HG02588 (cell line): Measurements from ENCODE around the gene CD247.

ENCODE experiments used
- ATAC-seq: cut with Tn5 transposase; IDR thresholded peaks from one replicate; pipeline ENCODE4 v1.9.1; 2021; ENCODE audit warnings: mild to moderate bottlenecking, moderate library complexity; ENCODE audit not compliant: unreplicated experiment

Gene CD247

DNA sequence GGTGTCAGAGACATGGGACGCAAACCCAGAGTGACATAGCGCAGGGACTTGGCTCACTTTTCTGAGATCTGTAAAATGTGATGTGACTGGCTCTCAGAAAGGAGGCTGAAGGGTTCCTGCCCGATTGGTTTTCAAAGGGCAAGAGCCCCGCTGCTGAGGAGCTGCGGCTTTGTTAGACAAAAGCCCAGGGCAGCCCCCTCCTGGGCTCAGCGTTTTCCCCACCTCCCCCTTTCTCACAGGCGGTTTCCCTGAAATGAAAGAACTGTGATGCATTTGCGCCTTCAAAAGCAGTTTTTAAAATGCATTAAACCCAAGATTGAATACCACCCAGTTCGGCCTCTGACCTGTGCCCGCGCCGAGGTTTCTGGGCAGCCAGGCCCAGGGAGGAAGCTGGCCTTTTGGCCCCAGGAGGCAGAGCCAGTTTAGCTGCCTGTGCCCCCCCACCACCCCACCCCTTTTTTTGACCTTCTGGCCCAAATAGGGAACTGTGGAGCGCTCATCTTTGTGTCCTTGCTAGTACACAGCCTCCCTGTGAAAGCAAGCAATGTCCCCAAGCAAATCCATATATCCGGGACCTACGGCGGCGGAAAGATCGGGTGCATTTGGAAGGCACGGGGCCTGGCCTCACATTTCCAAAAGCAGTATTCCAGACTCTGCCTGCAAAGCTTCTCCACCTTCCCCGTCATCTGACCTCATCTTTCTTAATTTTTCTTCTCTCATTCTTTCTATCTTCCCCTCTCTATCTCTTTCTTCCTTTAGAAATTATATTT, 28.6 kb downstream of the CD247 start:
- no peak for ATAC-seq

DNA sequence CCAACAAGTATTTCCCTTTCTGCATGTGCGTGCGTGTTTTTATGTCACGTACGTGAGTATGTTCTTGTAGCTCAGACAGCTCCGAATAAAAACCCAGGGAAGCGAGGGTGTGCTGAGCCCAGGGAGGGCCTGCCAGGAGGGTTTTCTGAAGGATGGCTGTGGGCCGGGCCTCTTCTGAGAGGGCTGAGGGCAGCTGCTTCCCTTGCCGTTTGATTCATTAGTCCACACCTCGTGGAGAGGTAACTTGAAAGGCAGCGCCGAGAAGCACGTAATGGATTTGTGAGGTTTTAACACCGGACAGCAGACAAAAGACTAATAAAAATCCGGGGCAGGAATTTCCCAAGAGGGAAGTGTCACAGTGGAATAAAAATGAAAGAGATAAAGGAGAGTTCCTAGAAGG, 29.5 kb downstream of the CD247 start:
- no peak for ATAC-seq

DNA sequence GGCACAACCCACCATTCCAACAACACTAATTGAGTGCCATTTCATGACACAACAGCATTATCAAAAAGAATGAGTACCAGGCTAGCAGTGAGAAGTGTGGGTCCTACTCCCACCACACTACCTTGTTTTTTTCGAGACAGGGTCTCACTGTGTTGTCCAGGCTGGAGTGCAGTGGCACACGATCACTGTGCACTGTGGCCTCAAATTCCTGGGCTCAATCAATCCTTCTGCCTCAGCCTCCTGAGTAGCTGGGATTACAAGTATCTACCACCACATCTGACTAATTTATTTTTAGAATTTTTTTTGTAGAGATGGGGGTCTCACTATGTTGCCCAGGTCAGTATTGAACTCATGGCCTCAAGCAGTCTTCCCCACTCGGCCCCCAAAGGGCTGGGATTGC, 30.7 kb downstream of the CD247 start:
- ATAC-seq = no peak

DNA sequence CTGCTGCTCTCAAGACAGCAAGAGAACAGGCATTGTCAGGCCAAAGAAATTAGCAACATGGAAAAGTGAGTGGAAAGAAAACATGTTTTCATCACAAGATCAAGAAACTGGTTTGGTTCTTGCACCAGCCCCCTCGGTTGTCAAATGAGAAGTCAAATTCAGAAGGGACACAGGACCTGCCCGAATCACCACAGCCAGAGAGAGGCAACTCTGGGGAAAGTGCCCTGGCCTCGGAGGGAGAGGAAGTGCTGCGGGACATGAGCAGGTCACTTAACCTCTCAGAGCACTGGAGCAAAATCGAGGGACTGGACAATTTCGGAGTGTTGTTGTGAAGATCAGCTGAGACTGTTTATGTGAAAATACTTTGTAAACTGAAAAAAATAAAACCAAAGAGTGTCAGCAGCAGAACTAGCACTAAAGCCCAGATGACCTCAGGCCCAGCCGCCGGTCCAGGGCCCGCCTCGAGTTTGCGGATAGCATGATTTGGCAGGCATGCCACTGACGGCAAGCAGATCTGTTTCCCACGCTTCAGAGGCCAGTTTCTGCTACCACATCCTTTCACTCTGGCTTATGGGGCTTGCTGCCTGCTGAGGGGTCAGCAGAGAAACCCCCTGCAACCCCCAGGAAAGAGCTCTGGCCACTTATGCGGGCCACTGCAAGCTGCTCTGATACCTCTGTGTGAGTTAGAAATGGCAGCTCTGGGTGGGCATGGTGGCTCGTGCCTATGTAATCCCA, 32.1 kb downstream of the CD247 start:
- no peak for ATAC-seq

DNA sequence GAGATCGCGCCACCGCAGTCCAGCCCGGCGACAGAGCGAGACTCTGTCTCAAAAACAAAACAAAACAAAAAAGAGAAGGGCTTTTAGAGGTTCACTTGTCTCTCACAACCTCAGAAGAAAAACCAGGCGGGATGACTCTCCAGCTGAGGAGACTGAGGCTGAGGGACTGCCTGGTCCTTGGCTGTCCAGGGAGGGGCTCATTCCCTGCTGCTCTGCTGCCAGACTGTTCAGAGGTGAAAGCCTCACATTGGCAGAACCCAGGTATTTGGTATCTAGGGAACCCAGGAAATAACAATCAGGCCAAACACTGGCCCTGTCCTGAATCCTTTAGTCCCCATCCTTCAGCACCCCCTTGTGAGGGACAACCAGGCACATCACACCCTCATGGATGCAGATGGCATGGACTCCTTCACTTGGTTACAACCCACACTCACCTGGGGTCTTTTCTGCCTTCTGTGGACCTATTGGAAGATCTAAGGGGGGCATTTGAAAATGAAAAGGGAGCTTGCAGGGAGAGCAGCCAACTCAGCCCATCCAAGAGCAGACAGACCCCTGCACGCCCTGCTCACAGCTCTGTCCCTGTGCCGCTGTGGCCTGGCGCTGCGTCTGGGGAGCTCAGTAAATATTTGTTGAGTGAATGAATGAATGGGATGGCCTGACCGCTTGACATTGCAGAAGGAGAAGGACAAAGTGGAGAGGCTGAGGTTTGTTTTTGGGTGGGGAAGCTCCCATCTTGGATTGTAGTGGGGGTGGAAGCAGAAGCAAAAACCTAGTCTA, 33.4 kb downstream of the CD247 start:
- no peak for ATAC-seq

DNA sequence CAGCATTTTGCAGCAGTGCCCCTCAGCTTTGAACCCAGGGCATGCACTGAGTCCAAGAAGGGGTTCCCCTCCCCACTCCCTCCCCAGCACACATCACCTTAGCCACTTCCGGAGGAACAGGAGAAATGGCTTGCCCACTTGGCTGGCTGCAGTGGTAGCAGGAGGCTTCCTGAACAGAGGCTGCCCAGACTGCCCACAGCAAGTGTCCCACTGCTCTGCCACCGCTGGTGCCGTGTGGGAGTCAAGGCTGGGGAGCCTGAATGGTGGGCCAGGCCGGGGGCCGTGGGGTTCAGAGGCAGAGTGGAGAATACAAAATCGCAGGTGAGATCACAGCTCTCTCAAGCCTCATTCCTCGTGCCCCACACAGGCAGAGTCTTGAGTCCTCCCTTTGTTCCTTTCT, 34.5 kb downstream of the CD247 start:
- ATAC-seq = no peak

DNA sequence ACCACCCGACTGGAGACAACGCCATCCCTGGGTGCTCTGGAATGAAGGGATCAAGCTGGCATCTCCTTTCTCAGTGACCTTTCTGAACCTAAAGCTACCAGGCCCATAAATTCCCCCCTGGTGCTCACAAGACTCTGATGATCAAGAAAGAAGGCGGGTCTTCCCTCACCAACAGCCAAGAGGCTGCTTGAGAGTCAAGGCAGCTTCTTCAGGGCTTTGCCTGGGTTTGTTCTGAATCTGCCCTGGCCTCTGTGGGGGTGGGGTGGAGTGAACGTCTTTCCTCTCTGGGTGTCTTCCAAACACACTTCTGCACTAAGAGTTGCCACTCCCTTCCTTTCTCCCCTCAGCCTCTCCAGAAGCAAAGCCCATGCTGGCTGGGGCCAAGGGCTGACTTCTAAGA, 36.1 kb downstream of the CD247 start:
- no peak for ATAC-seq

DNA sequence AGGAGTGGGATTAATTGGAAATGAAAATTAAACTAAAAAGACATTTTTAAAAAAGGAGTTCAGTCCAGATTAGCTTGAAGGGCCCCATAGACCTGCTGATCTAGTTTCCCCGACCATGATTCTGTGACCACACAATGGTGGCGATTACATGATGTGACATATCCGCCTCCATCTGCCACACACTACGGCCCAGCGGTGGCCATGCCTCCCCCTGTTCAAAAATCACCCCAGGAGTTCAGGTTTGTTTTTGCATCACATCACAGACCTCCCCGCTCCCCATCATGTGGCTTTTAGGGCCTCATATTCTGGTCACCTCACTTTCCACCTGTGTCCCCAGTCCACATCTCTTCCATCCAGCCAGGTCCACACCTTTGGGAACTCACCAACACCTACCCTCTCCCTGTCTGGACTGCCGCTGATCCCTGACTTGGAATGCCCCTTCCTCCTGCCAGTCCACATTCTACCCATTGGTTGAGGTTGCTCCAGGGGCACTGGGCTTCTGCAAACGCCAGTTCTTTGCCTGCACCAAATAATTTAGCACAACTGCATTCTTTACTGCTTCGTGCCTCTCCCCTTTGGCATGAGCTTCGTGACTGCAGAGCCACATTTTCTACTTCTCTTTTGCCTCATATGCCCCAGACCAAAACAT, 38.9 kb downstream of the CD247 start:
- no peak for ATAC-seq

DNA sequence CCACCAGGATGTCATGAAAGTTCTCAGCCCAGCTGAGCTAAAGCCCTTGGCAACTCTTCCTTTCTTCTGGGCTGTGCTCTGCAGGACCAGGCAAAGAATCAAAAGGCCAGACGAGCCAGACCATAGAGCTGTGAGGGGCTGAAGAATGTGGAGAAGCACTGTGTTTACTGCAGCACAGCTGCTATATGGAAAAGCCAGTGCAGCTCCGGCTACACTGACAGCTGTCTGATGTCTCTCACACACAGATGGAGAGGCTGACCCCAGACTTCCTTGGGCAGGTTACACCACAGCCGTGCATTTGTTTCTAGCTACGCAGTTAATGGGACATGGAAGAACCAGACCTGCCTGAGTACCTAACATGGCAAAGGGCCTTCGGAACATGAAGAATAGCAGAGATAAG, 40.3 kb downstream of the CD247 start:
- ATAC-seq = no peak

DNA sequence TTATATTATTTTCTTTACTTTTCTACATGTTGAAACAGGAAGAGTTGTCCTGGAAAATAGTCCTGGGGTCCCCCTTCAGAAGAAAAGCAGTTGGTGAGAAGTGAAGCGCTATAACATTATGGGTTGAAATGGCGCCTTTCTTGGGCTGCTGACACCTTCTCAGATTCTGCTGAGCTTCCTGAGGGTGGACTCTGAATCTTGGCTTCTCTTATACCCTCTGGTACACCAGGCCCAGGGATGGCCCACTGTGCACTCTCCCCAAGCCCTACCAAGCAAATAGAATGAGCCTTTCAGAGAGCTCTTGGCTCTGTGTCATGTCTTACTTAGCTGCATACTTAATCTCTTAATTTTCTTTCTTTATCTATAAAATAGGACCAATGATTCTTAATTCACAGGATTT, 42.3 kb downstream of the CD247 start:
- ATAC-seq = no peak

DNA sequence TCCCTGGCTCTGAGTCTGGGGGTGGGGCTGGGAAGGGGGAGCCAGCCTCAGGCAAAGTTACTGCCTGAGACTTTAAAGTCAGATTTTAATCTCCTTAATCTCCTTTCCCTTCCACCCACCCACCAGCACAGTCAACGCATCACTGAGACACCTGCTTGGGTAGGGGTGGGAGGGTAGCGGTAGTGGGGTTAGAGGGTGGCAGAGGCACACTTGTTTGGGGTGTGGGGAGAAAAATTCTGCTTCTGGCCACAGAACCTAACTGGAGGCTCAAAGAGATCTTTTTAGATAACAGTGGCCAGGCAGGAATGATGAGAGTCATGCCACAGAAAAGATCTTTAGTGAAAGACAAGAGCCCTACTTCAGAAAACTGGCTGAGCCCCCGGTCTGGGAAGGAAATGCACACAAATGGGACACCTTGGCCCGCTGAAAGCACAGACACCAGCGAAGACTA, 44.1 kb downstream of the CD247 start:
- ATAC-seq = no peak

DNA sequence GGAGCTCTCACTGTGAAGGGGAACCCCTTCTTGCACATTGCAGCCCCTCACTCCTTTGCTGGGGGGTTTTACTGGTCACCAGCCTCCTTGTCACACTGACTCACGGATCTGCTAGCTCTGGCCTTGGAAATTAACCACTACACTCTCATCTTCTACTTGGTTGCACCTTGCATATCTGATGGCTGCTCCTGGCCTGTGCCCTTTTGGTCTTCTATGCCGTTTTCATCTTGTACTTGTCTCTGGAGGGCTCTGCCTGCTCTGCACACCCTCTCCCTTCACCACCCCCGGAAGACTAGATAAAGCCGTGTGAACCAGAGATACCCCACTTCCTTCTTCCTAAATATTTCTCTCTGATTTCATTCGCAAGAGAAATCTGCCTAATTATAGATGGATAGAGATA, 44.6 kb downstream of the CD247 start:
- no peak for ATAC-seq

DNA sequence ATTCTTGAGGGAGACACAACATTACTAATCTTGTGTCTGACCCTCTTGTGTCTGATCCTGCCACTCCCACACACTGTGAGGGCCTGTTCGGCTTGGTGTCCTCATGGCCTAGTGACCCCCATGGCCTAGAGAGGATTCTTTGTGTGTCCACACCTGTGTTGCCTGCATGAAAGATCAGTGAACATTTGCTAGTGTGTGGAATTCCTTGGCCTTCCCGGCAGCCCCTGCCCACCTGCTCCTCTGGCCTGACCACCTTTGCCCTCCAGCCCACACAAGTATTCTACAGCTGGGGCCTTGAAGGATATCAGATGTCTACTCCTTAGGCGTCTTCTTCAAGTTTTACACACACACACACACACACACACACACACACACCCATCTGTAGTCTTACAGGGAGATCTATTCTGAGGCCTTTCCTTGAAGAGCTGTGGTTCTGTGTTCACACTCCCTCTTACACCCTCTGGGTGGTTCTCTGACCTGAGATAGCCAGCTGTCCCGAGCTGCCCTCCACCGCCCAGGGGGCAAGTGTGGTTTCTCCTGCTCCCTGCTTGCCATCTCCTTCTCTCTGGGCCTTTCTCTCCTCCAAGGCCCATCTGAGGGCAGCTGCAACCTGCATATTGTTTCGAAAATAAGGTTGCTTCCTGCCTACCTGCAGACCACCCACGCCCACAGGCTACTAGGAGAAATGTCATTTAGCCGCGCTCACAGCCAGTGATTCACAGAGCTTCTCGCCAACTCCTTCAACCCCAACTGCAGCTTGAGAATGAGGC, 45.4 kb downstream of the CD247 start:
- ATAC-seq = no peak

DNA sequence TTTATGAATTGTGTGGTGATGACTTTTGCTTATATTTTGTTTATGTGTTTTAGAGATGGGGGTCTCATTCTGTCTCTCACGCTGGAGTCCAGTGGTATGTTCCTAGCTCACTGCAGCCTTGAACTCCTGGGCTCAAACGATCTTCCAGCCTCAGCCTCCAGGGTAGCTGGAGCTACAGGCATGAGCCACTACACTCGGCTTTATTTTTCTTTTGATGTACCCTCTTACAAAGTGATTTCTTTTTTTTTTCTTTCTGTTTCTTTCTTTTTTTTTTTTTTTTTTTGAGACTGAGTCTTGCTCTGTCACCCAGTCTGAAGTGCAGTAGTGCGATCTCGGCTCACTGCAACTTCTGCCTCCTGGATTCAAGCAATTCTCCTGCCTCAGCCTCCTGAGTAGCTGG, 46.8 kb downstream of the CD247 start:
- ATAC-seq = no peak

DNA sequence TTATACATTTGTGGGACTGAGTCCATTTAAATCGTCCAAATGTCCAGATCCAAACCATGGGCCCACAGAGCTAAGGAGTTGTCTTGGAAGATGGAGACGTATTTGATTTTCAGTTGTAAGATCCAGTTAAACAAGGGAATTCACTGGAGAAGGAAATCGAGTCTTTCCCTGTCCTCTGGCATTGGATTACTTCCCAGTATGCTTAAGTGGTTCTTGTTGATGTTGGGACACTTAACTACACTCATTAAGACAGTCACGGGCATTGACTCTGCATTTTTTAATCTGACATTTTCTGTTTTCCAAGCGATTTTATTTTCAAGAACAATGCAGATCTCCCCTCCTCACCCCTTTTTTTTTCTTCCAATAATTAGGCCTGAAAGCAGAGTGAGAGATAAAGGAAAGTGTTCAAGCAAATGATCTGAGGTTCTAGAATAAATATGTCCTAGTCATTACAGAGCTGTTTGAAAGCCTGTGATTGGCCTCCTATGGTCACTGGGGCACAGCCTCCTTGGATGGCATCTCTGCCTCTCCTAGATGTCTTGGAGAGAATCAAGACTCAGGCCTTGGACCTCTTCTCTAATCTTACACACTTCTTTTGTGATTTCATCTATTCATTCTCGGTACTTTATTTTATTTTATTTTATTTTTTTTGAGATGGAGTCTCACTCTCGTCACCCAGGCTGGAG, 48.9 kb downstream of the CD247 start:
- no peak for ATAC-seq

DNA sequence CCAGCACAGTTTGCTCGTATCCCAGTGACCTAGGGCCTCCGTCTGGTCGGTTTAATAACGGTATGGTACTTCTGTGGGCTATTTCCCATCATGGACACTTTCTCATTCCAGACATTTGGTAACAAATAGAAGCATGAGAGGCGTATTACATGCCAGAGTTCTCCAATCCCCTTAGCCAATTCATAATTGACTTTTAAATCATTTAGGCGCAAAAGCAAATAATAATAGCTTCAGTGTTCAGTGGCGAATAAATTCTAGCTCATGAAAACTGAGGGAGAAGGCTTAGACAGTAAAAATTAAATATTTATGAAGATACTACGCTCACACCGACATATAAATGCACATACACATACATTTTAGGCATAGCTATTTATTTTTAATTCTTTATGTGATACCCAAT, 50.6 kb downstream of the CD247 start:
- no peak for ATAC-seq

DNA sequence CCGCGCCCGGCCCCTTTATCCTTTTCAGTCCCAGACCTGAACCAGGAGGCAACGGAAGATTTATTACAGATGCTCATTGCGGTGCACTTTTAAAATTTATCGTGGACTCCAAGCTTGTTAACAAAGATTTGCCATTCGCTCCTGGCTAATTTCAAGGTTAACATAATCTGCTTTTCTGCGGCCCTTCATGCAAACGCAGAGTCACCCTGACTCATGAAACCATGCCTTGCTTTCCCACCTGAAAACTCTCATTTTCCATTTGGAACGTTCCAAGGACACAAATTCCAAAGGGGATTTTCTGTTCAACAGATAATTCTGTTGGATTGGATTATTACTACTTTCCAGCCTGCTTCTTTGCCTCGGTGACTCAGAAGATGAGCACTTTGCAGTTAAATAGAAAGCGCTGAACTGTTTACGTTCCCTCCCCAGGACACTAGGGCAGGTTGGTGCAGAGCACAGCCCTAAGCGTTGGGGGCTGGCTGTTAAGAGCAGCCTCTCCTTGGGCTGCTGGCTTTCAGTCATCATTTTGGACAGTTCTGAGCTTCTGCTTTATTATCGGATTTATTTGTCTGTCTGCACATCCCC, 51.1 kb downstream of the CD247 start:
- ATAC-seq = no peak

DNA sequence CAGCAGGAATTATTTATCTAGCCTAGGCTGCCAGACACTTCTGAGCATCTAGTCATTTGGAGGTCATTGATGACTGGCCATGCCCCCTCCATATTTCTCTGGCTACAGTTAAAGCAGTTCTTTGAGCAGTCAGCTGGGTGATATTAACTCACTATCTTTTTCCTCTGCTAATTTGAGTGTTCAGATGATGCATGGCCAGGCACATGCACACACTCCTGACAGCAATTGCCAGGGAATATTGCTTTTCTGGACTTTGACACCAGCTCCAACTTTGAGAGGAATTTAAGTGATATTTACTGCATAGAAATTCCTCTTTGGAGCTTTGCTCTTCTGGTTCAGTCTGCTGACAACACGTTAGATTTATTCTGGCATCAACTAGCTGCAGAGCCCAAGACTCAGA, 52.6 kb downstream of the CD247 start:
- ATAC-seq = no peak

DNA sequence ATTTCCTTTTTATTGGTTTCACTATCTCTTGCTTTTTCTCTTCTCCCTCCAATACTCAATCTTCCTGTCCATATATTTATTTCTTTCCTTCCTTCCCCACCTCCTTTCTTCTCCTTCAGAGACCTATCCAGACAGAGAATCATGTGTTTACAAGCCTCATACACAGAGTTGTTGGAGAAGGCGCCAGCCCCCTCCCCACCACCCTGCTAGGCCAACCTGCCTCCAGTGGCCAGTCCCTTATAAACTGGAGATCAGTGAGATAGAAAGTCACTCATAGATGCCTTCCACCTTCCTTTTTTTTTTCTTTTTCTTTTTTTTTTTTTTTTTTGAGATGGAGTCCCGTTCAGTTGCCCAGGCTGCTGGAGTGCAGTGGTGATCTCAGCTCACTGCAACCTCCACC, 53.3 kb downstream of the CD247 start:
- ATAC-seq = no peak
